Peyer's patch (tissue), 4 donors: ENCODE measurements around the gene SRM.

ENCODE experiments used
- POLR2A ChIP-seq, 2 donors: fragments of 450-650 bp; IDR thresholded peaks; one replicate each; pipeline ENCODE4 v1.5.1; 2017; ENCODE audit warnings: antibody characterized with exemption in 2 of 2, mild to moderate bottlenecking in 2 of 2, moderate library complexity in 2 of 2
- TF ChIP-seq, protein P1 (sequence below), 6 experiments: fragments of 450-650 bp in 4 of 6; fragments of 200-600 bp in 2 of 6; sonication (generic) in 1 of 6; IDR thresholded peaks; one replicate each; pipeline ENCODE4 v1.5.1; 2017 to 2019; ENCODE audit warnings: antibody characterized with exemption in 6 of 6, mild to moderate bottlenecking in 3 of 6, moderate library complexity in 1 of 6

DNA sequence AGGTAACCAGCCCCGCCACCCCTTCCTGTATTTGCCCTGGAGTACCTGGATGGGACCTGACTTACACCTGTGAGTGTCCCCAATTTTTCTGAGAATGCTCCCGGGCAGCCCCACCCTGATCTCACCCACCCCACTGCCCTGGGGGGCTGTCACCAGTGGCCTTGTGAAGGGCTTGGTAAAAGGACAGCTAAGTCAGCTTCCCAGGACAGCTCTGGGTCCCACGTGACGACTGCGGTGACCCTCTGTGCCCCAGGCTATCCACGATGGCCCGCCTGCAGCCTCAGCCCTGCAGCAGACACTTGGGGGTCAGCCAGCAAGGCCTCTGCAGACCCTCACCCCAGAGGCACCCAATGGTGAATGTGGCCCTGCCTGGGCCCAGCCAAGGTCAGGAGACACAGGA lies 5.6 kb downstream of the SRM start:
- TF ChIP-seq, protein P1, sequence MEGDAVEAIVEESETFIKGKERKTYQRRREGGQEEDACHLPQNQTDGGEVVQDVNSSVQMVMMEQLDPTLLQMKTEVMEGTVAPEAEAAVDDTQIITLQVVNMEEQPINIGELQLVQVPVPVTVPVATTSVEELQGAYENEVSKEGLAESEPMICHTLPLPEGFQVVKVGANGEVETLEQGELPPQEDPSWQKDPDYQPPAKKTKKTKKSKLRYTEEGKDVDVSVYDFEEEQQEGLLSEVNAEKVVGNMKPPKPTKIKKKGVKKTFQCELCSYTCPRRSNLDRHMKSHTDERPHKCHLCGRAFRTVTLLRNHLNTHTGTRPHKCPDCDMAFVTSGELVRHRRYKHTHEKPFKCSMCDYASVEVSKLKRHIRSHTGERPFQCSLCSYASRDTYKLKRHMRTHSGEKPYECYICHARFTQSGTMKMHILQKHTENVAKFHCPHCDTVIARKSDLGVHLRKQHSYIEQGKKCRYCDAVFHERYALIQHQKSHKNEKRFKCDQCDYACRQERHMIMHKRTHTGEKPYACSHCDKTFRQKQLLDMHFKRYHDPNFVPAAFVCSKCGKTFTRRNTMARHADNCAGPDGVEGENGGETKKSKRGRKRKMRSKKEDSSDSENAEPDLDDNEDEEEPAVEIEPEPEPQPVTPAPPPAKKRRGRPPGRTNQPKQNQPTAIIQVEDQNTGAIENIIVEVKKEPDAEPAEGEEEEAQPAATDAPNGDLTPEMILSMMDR (IDR thresholded peaks at IDR 0.05) = no peak
- no peak for TF ChIP-seq POLR2A (IDR thresholded peaks at IDR 0.05)
